ENCODE measurements around the gene MRPS30.

DNA sequence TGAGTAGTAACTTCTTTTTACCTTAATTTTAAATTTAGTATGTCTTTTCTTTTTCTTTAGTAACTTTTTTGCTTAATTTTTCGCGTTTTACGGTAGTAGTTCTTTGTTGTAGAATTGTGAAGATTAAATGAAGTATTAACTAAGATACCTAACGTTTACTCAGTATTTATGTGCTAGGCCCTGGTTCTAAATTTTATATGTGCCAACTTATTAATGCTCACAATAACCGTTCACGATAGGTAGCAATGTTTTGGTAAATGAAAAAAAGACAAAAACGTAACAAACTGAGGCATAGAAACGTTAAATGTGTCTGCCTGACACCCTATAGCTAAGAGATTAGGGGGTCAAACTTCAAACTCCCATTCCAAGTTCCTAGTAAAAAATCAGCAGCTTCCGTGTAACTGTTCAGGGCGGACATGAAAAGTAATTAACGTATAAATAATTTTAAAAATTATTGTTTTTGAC lies 1.2 kb downstream of the MRPS30 start:
- TF ChIP-seq EZH2 (IDR thresholded peaks at IDR 0.05) (no peak), POLR2AphosphoS5 (IDR thresholded peaks at IDR 0.05; ENCODE audit: low read depth, low read length) (no peak), CEBPB (IDR thresholded peaks at IDR 0.05; ENCODE audit: low read depth) (no peak), POLR2A (IDR thresholded peaks at IDR 0.05; ENCODE audit: borderline replicate concordance, extremely low read depth, insufficient read depth, insufficient read length) (no peak), YY1 (IDR thresholded peaks at IDR 0.05; ENCODE audit: extremely low read depth, insufficient replicate concordance, low read depth, low read length) (no peak), EGR1 (IDR thresholded peaks at IDR 0.05; ENCODE audit: low read depth) (no peak), ZNF274 (IDR thresholded peaks at IDR 0.05; ENCODE audit: low read depth, low read length) (no peak), SIN3A (IDR thresholded peaks at IDR 0.05; ENCODE audit: low read depth) (no peak)
- TF ChIP-seq, protein P1, sequence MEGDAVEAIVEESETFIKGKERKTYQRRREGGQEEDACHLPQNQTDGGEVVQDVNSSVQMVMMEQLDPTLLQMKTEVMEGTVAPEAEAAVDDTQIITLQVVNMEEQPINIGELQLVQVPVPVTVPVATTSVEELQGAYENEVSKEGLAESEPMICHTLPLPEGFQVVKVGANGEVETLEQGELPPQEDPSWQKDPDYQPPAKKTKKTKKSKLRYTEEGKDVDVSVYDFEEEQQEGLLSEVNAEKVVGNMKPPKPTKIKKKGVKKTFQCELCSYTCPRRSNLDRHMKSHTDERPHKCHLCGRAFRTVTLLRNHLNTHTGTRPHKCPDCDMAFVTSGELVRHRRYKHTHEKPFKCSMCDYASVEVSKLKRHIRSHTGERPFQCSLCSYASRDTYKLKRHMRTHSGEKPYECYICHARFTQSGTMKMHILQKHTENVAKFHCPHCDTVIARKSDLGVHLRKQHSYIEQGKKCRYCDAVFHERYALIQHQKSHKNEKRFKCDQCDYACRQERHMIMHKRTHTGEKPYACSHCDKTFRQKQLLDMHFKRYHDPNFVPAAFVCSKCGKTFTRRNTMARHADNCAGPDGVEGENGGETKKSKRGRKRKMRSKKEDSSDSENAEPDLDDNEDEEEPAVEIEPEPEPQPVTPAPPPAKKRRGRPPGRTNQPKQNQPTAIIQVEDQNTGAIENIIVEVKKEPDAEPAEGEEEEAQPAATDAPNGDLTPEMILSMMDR (IDR thresholded peaks at IDR 0.05 in 2 of 3, conservative IDR thresholded peaks at IDR 0.05 in 1 of 3; ENCODE audit: borderline replicate concordance in 1 of 3, insufficient read depth in 1 of 3, low read depth in 2 of 3, low read length in 2 of 3) = no peak
- TF ChIP-seq, protein P2, sequence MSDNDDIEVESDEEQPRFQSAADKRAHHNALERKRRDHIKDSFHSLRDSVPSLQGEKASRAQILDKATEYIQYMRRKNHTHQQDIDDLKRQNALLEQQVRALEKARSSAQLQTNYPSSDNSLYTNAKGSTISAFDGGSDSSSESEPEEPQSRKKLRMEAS (IDR thresholded peaks at IDR 0.05) = no peak

Measured in HCT116 (cell line).